Uterus (tissue), 4 donors: Measurements from ENCODE around the gene OR2A14. TPM values are rescaled to one million over a fixed set of nuclear protein-coding genes. Genes with fewer than 3 reads are reported as not detected.

Experiments used
- DNase-seq, 2 donors: peaks; one replicate each; pipeline ENCODE4 v3.0.0-alpha.2; 2019 to 2020
- H3K27ac ChIP-seq, 2 donors: fragments of 200-600 bp; sonication (generic); 1 replicate in 1 of 2; 2 replicates in 1 of 2; pipeline ENCODE4 v1.5.1; 2016 to 2018
- H3K27me3 ChIP-seq, 2 donors: fragments of 200-600 bp; sonication (generic); one replicate each; pipeline ENCODE4 v1.5.1; 2018 to 2019; ENCODE audit warnings: control low read depth in 1 of 2
- H3K36me3 ChIP-seq, 2 donors: fragments of 200-600 bp; sonication (generic); one replicate each; pipeline ENCODE4 v1.5.1; 2019; ENCODE audit warnings: control low read depth in 1 of 2
- H3K4me1 ChIP-seq, 2 donors: fragments of 200-600 bp; sonication (generic); one replicate each; pipeline ENCODE4 v1.5.1; 2018 to 2019; ENCODE audit warnings: control low read depth in 1 of 2
- H3K4me3 ChIP-seq, 2 donors: fragments of 200-600 bp; sonication (generic); 1 replicate in 1 of 2; 2 replicates in 1 of 2; pipeline ENCODE4 v1.5.1; 2018 to 2019; ENCODE audit warnings: mild to moderate bottlenecking in 1 of 2
- H3K9me3 ChIP-seq, 2 donors: fragments of 200-600 bp; sonication (generic); one replicate each; pipeline ENCODE4 v1.5.1; 2019; ENCODE audit warnings: control low read depth in 1 of 2
- CTCF ChIP-seq, 4 experiments: fragments of 200-600 bp in 2 of 4; fragments of 450-650 bp in 2 of 4; sonication (generic) in 2 of 4; IDR thresholded peaks; one replicate each; pipeline ENCODE4 v1.5.1; 2016 to 2019; ENCODE audit warnings: antibody characterized with exemption in 4 of 4, mild to moderate bottlenecking in 2 of 4, moderate library complexity in 1 of 4
- POLR2A ChIP-seq, 2 donors: fragments of 450-650 bp; IDR thresholded peaks; one replicate each; pipeline ENCODE4 v1.6.1; 2016; ENCODE audit warnings: antibody characterized with exemption in 2 of 2, mild to moderate bottlenecking in 1 of 2, moderate library complexity in 1 of 2
- intact Hi-C: fragments of 100-400 bp; cut with DNase I; formaldehyde crosslinking; loops from one replicate; pipeline ENCODE4 v1.15.1; 2023; ENCODE audit warnings: low total_unique reads
- total RNA-seq, 4 donors: library from RNA; depleted of rRNA in 3 of 4; stranded (reverse); fragments of >200 nt in 3 of 4; gene quantifications; one replicate each; pipeline versions ENCODE4 v1.1.0 to v1.2.4, GENCODE V29; 2014 to 2023
- donor health status: DM: yes; HTN: yes; CAD: no.

The OR2A14 gene
- total RNA-seq, 4 donors from 2014 or later, result not detected

GRCh38 chr7:144090667-144091066 is 32.3 kb upstream of the OR2A14 start:
- no peak for DNase-seq
- intact Hi-C loops, result no loop called here
- H3K4me3 ChIP-seq, result no peak overlapping the region
- H3K36me3 ChIP-seq, result no peaks in the 10 kb centered on the region
- no peaks in the 10 kb centered on the region for H3K9me3 ChIP-seq
- no peak overlapping the region for H3K27ac ChIP-seq
- TF ChIP-seq POLR2A (IDR thresholded peaks at IDR 0.05) (no peak), CTCF (IDR thresholded peaks at IDR 0.05) (no peak)
- no peaks in the 10 kb centered on the region for H3K4me1 ChIP-seq
- no peaks in the 10 kb centered on the region for H3K27me3 ChIP-seq

GRCh38 chr7:144098776-144099175 is 24.2 kb upstream of the OR2A14 start:
- no peaks in the 10 kb centered on the region for H3K9me3 ChIP-seq
- intact Hi-C loops, result no loop called here
- DNase-seq, result no peak
- no peaks in the 10 kb centered on the region for H3K27me3 ChIP-seq
- TF ChIP-seq CTCF (IDR thresholded peaks at IDR 0.05) (no peak), POLR2A (IDR thresholded peaks at IDR 0.05) (no peak)
- H3K4me1 ChIP-seq, result no peaks in the 10 kb centered on the region
- H3K27ac ChIP-seq, result no peak overlapping the region
- no peak overlapping the region for H3K4me3 ChIP-seq
- no peaks in the 10 kb centered on the region for H3K36me3 ChIP-seq

GRCh38 chr7:144100607-144101006 is 22.4 kb upstream of the OR2A14 start:
- DNase-seq, result no peak
- H3K36me3 ChIP-seq, result no peaks in the 10 kb centered on the region
- no peaks in the 10 kb centered on the region for H3K27me3 ChIP-seq
- no peak overlapping the region for H3K4me3 ChIP-seq
- intact Hi-C loops, result no loop called here
- no peaks in the 10 kb centered on the region for H3K9me3 ChIP-seq
- TF ChIP-seq POLR2A (IDR thresholded peaks at IDR 0.05), result no peak
- TF ChIP-seq CTCF (IDR thresholded peaks at IDR 0.05), result no peak
- no peaks in the 10 kb centered on the region for H3K4me1 ChIP-seq
- no peak overlapping the region for H3K27ac ChIP-seq

GRCh38 chr7:144102041-144102440 is 20.9 kb upstream of the OR2A14 start:
- Histone ChIP-seq H3K27ac (no peak overlapping the region), H3K4me3 (no peak overlapping the region), H3K27me3 (no peaks in the 10 kb centered on the region), H3K9me3 (no peaks in the 10 kb centered on the region), H3K4me1 (no peaks in the 10 kb centered on the region), H3K36me3 (no peaks in the 10 kb centered on the region)
- no peak for DNase-seq
- intact Hi-C loops, result no loop called here
- TF ChIP-seq CTCF (IDR thresholded peaks at IDR 0.05), result no peak

- H3K4me1 ChIP-seq, result no peaks in the 10 kb centered on the region
- TF ChIP-seq POLR2A (IDR thresholded peaks at IDR 0.05) (no peak), CTCF (IDR thresholded peaks at IDR 0.05) (no peak)
- H3K27ac ChIP-seq, result no peak overlapping the region
- no peaks in the 10 kb centered on the region for H3K36me3 ChIP-seq
- intact Hi-C loops, result no loop called here
- H3K4me3 ChIP-seq, result no peak overlapping the region
- DNase-seq, result no peak
- H3K9me3 ChIP-seq, result no peaks in the 10 kb centered on the region
- no peaks in the 10 kb centered on the region for H3K27me3 ChIP-seq
These were observed 17.8 kb upstream of the OR2A14 start for GRCh38 chr7:144105211-144105610.
